Adipocyte (in vitro differentiated cells): Measurements from ENCODE around the gene AMELY.
"Not testable (repeated sequence)": the region's sequence is repeated elsewhere in the genome, so short reads cannot be mapped to it uniquely, and the experiment has no call there.

Experiments
- DNase-seq: peaks from one replicate; pipeline ENCODE4 v3.0.0-alpha.2; 2015; ENCODE audit warnings: low read depth
- H3K27me3 ChIP-seq: replicated peaks from 2 replicates; pipeline ENCODE4 v1.7.0; 2013; ENCODE audit warnings: mild to moderate bottlenecking, low read length, moderate library complexity; ENCODE audit not compliant: control insufficient read depth, insufficient read depth
- H3K36me3 ChIP-seq: 2 replicates; pipeline ENCODE4 v1.7.0; 2013; ENCODE audit warnings: low read length, mild to moderate bottlenecking, moderate library complexity; ENCODE audit not compliant: control insufficient read depth, insufficient read depth, severe bottlenecking
- H3K4me1 ChIP-seq: 2 replicates; pipeline ENCODE4 v1.7.0; 2013; ENCODE audit warnings: mild to moderate bottlenecking, low read length, moderate library complexity; ENCODE audit not compliant: control insufficient read depth, insufficient read depth
- H3K4me3 ChIP-seq: 2 replicates; pipeline ENCODE4 v1.7.0; 2013; ENCODE audit warnings: mild to moderate bottlenecking, low read length, moderate library complexity
- H3K9ac ChIP-seq: 2 replicates; pipeline ENCODE4 v1.7.0; 2013; ENCODE audit warnings: mild to moderate bottlenecking, low read length, moderate library complexity
- H3K9me3 ChIP-seq: 2 replicates; pipeline ENCODE4 v1.7.0; 2013; ENCODE audit warnings: mild to moderate bottlenecking, low read length, moderate library complexity; ENCODE audit not compliant: control insufficient read depth

Gene AMELY

GRCh38 chrY:6909856-6910255, 1.7 kb downstream of the AMELY start:
- Histone ChIP-seq H3K36me3 (no peaks in the 10 kb centered on the region), H3K4me3 (no peak overlapping the region), H3K27me3 (no peaks in the 10 kb centered on the region), H3K9me3 (no peaks in the 10 kb centered on the region), H3K4me1 (no peaks in the 10 kb centered on the region), H3K9ac (no peak overlapping the region)
- no peak for DNase-seq

GRCh38 chrY:6909118-6909521, 2.4 kb downstream of the AMELY start:
- DNase-seq, result no peak
- no peak overlapping the region for H3K9ac ChIP-seq
- no peak overlapping the region for H3K4me3 ChIP-seq

GRCh38 chrY:6908021-6908420, 3.5 kb downstream of the AMELY start:
- not testable (repeated sequence) for H3K9ac ChIP-seq, H3K4me3 ChIP-seq, DNase-seq, H3K27me3 ChIP-seq, H3K4me1 ChIP-seq, H3K36me3 ChIP-seq, H3K9me3 ChIP-seq

More at GRCh38 chrY:6909118-6909521, 2.4 kb downstream of the AMELY start:
- Histone ChIP-seq H3K36me3 (no peaks in the 10 kb centered on the region), H3K4me1 (no peaks in the 10 kb centered on the region), H3K9me3 (no peaks in the 10 kb centered on the region), H3K27me3 (no peaks in the 10 kb centered on the region)

GRCh38 chrY:6907591-6907990, 4.0 kb downstream of the AMELY start:
- DNase-seq, result no peak

GRCh38 chrY:6902116-6902515, 9.4 kb downstream of the AMELY start:
- H3K4me1 ChIP-seq, DNase-seq, H3K36me3 ChIP-seq, H3K9me3 ChIP-seq, H3K9ac ChIP-seq, H3K4me3 ChIP-seq, H3K27me3 ChIP-seq: not testable (repeated sequence)

More at GRCh38 chrY:6907591-6907990, 4.0 kb downstream of the AMELY start:
- no peaks in the 10 kb centered on the region for H3K4me1 ChIP-seq
- H3K9me3 ChIP-seq, result no peaks in the 10 kb centered on the region
- no peak overlapping the region for H3K4me3 ChIP-seq
- no peaks in the 10 kb centered on the region for H3K36me3 ChIP-seq
- H3K9ac ChIP-seq, result no peak overlapping the region
- no peaks in the 10 kb centered on the region for H3K27me3 ChIP-seq

- no peaks in the 10 kb centered on the region for H3K27me3 ChIP-seq
- H3K4me3 ChIP-seq, result no peak overlapping the region
- H3K9me3 ChIP-seq, result no peaks in the 10 kb centered on the region
- no peaks in the 10 kb centered on the region for H3K36me3 ChIP-seq
- no peaks in the 10 kb centered on the region for H3K4me1 ChIP-seq
- H3K9ac ChIP-seq, result no peak overlapping the region
- no peak for DNase-seq
Measured at GRCh38 chrY:6895236-6895635, 16.3 kb downstream of the AMELY start.

GRCh38 chrY:6894496-6894895, 17.1 kb downstream of the AMELY start:
- no peaks in the 10 kb centered on the region for H3K27me3 ChIP-seq
- no peaks in the 10 kb centered on the region for H3K4me1 ChIP-seq
- H3K36me3 ChIP-seq, result no peaks in the 10 kb centered on the region
- H3K9ac ChIP-seq, result no peak overlapping the region
- H3K9me3 ChIP-seq, result no peaks in the 10 kb centered on the region
- no peak for DNase-seq
- no peak overlapping the region for H3K4me3 ChIP-seq

- H3K27me3 ChIP-seq, result no peaks in the 10 kb centered on the region
- no peaks in the 10 kb centered on the region for H3K9me3 ChIP-seq
- H3K36me3 ChIP-seq, result no peaks in the 10 kb centered on the region
- H3K4me1 ChIP-seq, result no peaks in the 10 kb centered on the region
- no peak for DNase-seq
- H3K4me3 ChIP-seq, result no peak overlapping the region
- H3K9ac ChIP-seq, result no peak overlapping the region
Measured at GRCh38 chrY:6849384-6849783, 62.2 kb downstream of the AMELY start.

- not testable (repeated sequence) for DNase-seq, H3K9me3 ChIP-seq, H3K4me3 ChIP-seq, H3K9ac ChIP-seq, H3K27me3 ChIP-seq, H3K36me3 ChIP-seq, H3K4me1 ChIP-seq
Measured at GRCh38 chrY:6842650-6843049, 68.9 kb downstream of the AMELY start.
